ENCODE measurements around the gene KAZN.

Gene KAZN

GRCh38 chr1:14897080-14897449, 298.6 kb downstream of the KAZN start:
- TF ChIP-seq REST (IDR thresholded peaks at IDR 0.05; ENCODE audit: low read depth) (no peak), EGR1 (IDR thresholded peaks at IDR 0.05) (no peak), NFIC (IDR thresholded peaks at IDR 0.05) (no peak), YY1 (IDR thresholded peaks at IDR 0.05; ENCODE audit: low read depth) (no peak), CREB1 (IDR thresholded peaks at IDR 0.05; ENCODE audit: low read depth) (no peak)
- TF ChIP-seq, protein P1, sequence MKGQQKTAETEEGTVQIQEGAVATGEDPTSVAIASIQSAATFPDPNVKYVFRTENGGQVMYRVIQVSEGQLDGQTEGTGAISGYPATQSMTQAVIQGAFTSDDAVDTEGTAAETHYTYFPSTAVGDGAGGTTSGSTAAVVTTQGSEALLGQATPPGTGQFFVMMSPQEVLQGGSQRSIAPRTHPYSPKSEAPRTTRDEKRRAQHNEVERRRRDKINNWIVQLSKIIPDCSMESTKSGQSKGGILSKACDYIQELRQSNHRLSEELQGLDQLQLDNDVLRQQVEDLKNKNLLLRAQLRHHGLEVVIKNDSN (IDR thresholded peaks at IDR 0.05), result peak; percentile 88

DNA sequence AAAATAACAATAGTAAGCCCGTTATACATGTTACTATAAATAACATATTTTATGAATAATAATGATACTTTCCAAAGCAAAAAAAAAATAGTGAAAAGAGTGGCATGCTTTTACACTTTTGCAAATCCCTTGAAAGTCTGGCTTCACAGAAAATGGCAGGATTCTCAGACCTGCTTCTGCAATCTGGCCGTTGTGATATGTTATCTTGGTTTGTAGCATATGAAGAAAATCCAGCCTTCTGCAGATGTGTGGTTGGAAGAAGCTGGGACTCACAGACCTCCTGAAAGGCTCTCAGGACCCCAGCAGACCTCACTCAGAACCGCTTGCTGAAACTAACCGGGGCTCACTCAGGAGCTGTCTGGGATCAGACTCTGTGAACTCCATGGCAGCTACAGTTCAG, 299.1 kb downstream of the KAZN start:
- no peak for TF ChIP-seq FOXM1 (IDR thresholded peaks at IDR 0.05; ENCODE audit: borderline replicate concordance, low read depth)

- no peak for TF ChIP-seq FOXM1 (IDR thresholded peaks at IDR 0.05; ENCODE audit: borderline replicate concordance, low read depth)
- TF ChIP-seq EGR1 (IDR thresholded peaks at IDR 0.05), result 0 out of 2 replicates have a peak, but pooled peaks have one; percentile 52
Observed at GRCh38 chr1:14897997-14898645, 299.6 kb downstream of the KAZN start.

- TF ChIP-seq ZBTB7A (IDR thresholded peaks at IDR 0.05; ENCODE audit: low read depth) (no peak), YY1 (IDR thresholded peaks at IDR 0.05; ENCODE audit: low read depth) (no peak), FOXM1 (IDR thresholded peaks at IDR 0.05; ENCODE audit: borderline replicate concordance, low read depth) (no peak), MAX (IDR thresholded peaks at IDR 0.05) (no peak), EGR1 (IDR thresholded peaks at IDR 0.05) (no peak), CEBPB (IDR thresholded peaks at IDR 0.05) (no peak), TCF12 (IDR thresholded peaks at IDR 0.05; ENCODE audit: low read depth) (no peak), REST (IDR thresholded peaks at IDR 0.05; ENCODE audit: low read depth) (no peak), TEAD4 (IDR thresholded peaks at IDR 0.05) (no peak), TAF1 (IDR thresholded peaks at IDR 0.05; ENCODE audit: low read depth) (no peak), NFIC (IDR thresholded peaks at IDR 0.05) (no peak)
- TF ChIP-seq, protein P1 (IDR thresholded peaks at IDR 0.05), result no peak
Observed at GRCh38 chr1:14899686-14900085, 301.2 kb downstream of the KAZN start.

DNA sequence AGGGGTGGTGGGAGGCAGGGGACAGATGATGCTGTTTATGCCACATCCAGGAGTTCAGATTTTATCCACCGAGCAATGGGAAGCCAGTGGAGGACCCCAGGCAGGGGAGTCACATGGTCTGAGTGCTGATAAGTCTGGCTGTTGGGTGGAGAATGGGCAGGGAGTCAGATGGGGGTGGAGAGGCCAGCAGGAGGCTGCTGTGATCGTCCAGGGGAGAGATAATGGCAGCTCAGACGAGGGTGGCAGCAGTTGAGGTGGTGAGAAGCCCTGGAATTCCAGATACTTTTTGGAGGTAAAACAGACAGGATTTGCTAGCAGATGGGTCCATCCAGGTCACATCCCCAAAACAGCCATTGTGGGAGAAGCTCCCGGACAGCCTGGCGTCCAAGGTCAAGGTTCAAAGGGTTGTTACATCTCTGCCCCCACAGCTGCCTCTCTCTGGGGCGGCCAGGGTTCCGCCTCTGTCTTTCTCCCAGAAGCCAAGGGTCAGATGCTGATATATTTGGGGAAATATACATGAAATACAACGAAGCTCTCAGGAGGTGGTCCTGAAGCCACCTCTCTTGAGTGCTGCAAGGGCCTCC, 303.0 kb downstream of the KAZN start:
- TF ChIP-seq YY1 (IDR thresholded peaks at IDR 0.05; ENCODE audit: low read depth) (no peak), CREB1 (IDR thresholded peaks at IDR 0.05; ENCODE audit: low read depth) (no peak), MAX (IDR thresholded peaks at IDR 0.05) (no peak), NFIC (IDR thresholded peaks at IDR 0.05) (no peak), TCF12 (IDR thresholded peaks at IDR 0.05; ENCODE audit: low read depth) (no peak), TEAD4 (IDR thresholded peaks at IDR 0.05) (no peak), EGR1 (IDR thresholded peaks at IDR 0.05) (no peak), EP300 (IDR thresholded peaks at IDR 0.05; ENCODE audit: borderline replicate concordance) (no peak), FOXM1 (IDR thresholded peaks at IDR 0.05; ENCODE audit: borderline replicate concordance, low read depth) (no peak), REST (IDR thresholded peaks at IDR 0.05; ENCODE audit: low read depth) (no peak), TAF1 (IDR thresholded peaks at IDR 0.05; ENCODE audit: low read depth) (no peak), RAD21 (IDR thresholded peaks at IDR 0.05; ENCODE audit: low read depth) (no peak), CEBPB (IDR thresholded peaks at IDR 0.05) (no peak), ZBTB7A (IDR thresholded peaks at IDR 0.05; ENCODE audit: low read depth) (no peak)
- TF ChIP-seq, protein P1 (IDR thresholded peaks at IDR 0.05), result no peak
